H1 (cell line): ENCODE results near the gene CACNA2D1. TPM values are rescaled to one million over a fixed set of nuclear protein-coding genes. Genes with fewer than 3 reads are reported as not detected.

Experiments used
- CTCF ChIA-PET: fragments of 300-600 bp; sonication (Branson Sonifier 250); formaldehyde crosslinking; loops from one replicate; lab custom pipeline; 2021; ENCODE audit not compliant: partially characterized antibody; lab: Charles Lee
- POLR2A ChIA-PET: fragments of 300-600 bp; sonication (Branson Sonifier 250); formaldehyde crosslinking; loops from one replicate; lab custom pipeline; 2021; ENCODE audit warnings: inconsistent platforms; ENCODE audit not compliant: partially characterized antibody; lab: Charles Lee
- DNase-seq, 2 experiments: peaks; one replicate each; pipeline versions ENCODE4 v3.0.0 to v3.0.0-alpha.2; 2010 to 2022; ENCODE audit warnings: low spot score in 2 of 2, low read depth in 1 of 2, mixed read lengths in 1 of 2
- FAIRE-seq: peaks from 2 replicates; lab custom pipeline; 2011; peaks lifted over from hg19 to GRCh38; lab: Jason Lieb, UNC
- H2AFZ ChIP-seq: 2 replicates; pipeline ENCODE4 v1.8.1; 2012; ENCODE audit warnings: low read length, inconsistent platforms
- H2AK5ac ChIP-seq: 2 replicates; pipeline ENCODE4 v1.6.1; 2013; ENCODE audit warnings: low read depth, low read length
- H2BK120ac ChIP-seq: replicated peaks from 2 replicates; pipeline ENCODE3; 2013; ENCODE audit warnings: low read depth, low read length, inconsistent platforms
- H2BK12ac ChIP-seq: 2 replicates; pipeline ENCODE4 v1.6.1; 2013; ENCODE audit warnings: low read depth, low read length
- H2BK15ac ChIP-seq: 2 replicates; pipeline ENCODE4 v1.6.1; 2013; ENCODE audit warnings: low read length
- H2BK20ac ChIP-seq: 2 replicates; pipeline ENCODE4 v1.6.1; 2013; ENCODE audit warnings: low read length
- H2BK5ac ChIP-seq: 2 replicates; pipeline ENCODE4 v1.6.1; 2013; ENCODE audit warnings: low read depth, low read length
- H3K14ac ChIP-seq: 2 replicates; pipeline ENCODE4 v1.6.1; 2013; ENCODE audit warnings: inconsistent platforms; ENCODE audit not compliant: insufficient read length
- H3K18ac ChIP-seq: 2 replicates; pipeline ENCODE4 v1.6.1; 2013; ENCODE audit warnings: low read length; ENCODE audit errors: extremely low read depth
- H3K23ac ChIP-seq: 2 replicates; pipeline ENCODE4 v1.6.1; 2013; ENCODE audit warnings: inconsistent platforms; ENCODE audit not compliant: insufficient read length
- H3K23me2 ChIP-seq: 2 replicates; pipeline ENCODE4 v1.6.1; 2013; ENCODE audit warnings: low read depth, low read length
- H3K27ac ChIP-seq: 2 replicates; pipeline ENCODE4 v1.6.1; 2011; ENCODE audit warnings: low read depth, low read length, inconsistent platforms
- H3K27me3 ChIP-seq, 4 experiments: replicated peaks in 1 of 4; 1 replicate in 1 of 4; 2 replicates in 3 of 4; pipeline versions ENCODE4 v1.6.1 to v1.8.1; 2011 to 2013; ENCODE audit warnings: low read length in 3 of 4, mild to moderate bottlenecking in 3 of 4, inconsistent platforms in 2 of 4, mixed read lengths in 2 of 4, moderate library complexity in 1 of 4; ENCODE audit not compliant: control insufficient read depth in 3 of 4, insufficient read depth in 3 of 4; ENCODE audit errors: extremely low read depth in 1 of 4
- H3K36me3 ChIP-seq, 4 experiments: 2 replicates each; pipeline versions ENCODE4 v1.6.1 to v1.8.1; 2011 to 2013; ENCODE audit warnings: mild to moderate bottlenecking in 4 of 4, low read length in 3 of 4, moderate library complexity in 2 of 4, control low read depth in 1 of 4, inconsistent platforms in 1 of 4; ENCODE audit not compliant: insufficient read depth in 4 of 4, control insufficient read depth in 2 of 4
- H3K4ac ChIP-seq: replicated peaks from 2 replicates; pipeline ENCODE3; 2013; ENCODE audit warnings: low read length, low read depth, mixed read lengths, inconsistent platforms; ENCODE audit not compliant: insufficient read length
- H3K4me1 ChIP-seq, 4 experiments: replicated peaks in 1 of 4; 1 replicate in 1 of 4; 2 replicates in 3 of 4; pipeline versions ENCODE4 v1.6.1 to v1.8.1; 2011 to 2013; ENCODE audit warnings: low read length in 3 of 4, inconsistent platforms in 2 of 4, mixed read lengths in 1 of 4; ENCODE audit not compliant: insufficient read depth in 4 of 4, control insufficient read depth in 3 of 4
- H3K4me2 ChIP-seq, 2 experiments: 2 replicates each; pipeline versions ENCODE4 v1.6.1 to v1.8.1; 2011 to 2013; ENCODE audit warnings: low read depth in 2 of 2, low read length in 2 of 2, control low read depth in 1 of 2, inconsistent platforms in 1 of 2, mild to moderate bottlenecking in 1 of 2; ENCODE audit not compliant: insufficient read depth in 1 of 2
- H3K4me3 ChIP-seq, 4 experiments: fragments of 200-600, 300-600 bp in 1 of 4; sonication (generic), shearing (Covaris generic), sonication (Bioruptor Twin) in 1 of 4; 2 replicates each; pipeline versions ENCODE4 v1.5.1 to v1.8.1; 2011 to 2016; ENCODE audit warnings: low read length in 4 of 4, low read depth in 3 of 4, control low read depth in 2 of 4, inconsistent platforms in 2 of 4, mild to moderate bottlenecking in 2 of 4, mixed read lengths in 1 of 4, moderate library complexity in 1 of 4; ENCODE audit not compliant: insufficient read depth in 2 of 4; ENCODE audit errors: extremely low read depth in 1 of 4
- H3K56ac ChIP-seq: replicated peaks from 2 replicates; pipeline ENCODE3; 2013; ENCODE audit warnings: low read depth, mild to moderate bottlenecking, mixed read lengths, low read length, inconsistent platforms; ENCODE audit not compliant: insufficient read length
- H3K79me1 ChIP-seq: 2 replicates; pipeline ENCODE4 v1.6.1; 2013; ENCODE audit warnings: low read depth, low read length, control low read depth
- H3K79me2 ChIP-seq, 2 experiments: 2 replicates each; pipeline versions ENCODE4 v1.6.1 to v1.8.1; 2012 to 2013; ENCODE audit warnings: low read length in 2 of 2, mild to moderate bottlenecking in 2 of 2, inconsistent platforms in 1 of 2; ENCODE audit not compliant: insufficient read depth in 2 of 2, control insufficient read depth in 1 of 2
- H3K9ac ChIP-seq, 4 experiments: replicated peaks in 1 of 4; 1 replicate in 1 of 4; 2 replicates in 3 of 4; pipeline versions ENCODE4 v1.6.1 to v1.8.1; 2011 to 2013; ENCODE audit warnings: low read depth in 3 of 4, low read length in 3 of 4, control low read depth in 2 of 4, mild to moderate bottlenecking in 2 of 4, moderate library complexity in 2 of 4, inconsistent platforms in 1 of 4; ENCODE audit errors: extremely low read depth in 1 of 4
- H3K9me3 ChIP-seq, 2 experiments: 2 replicates each; pipeline versions ENCODE4 v1.6.1 to v1.8.1; 2012 to 2013; ENCODE audit warnings: mild to moderate bottlenecking in 2 of 2, moderate library complexity in 2 of 2, control low read depth in 1 of 2, inconsistent platforms in 1 of 2, low read depth in 1 of 2, low read length in 1 of 2, mixed read lengths in 1 of 2; ENCODE audit not compliant: insufficient read depth in 2 of 2
- H4K20me1 ChIP-seq, 2 experiments: replicated peaks in 1 of 2; 2 replicates each; pipeline versions ENCODE3 to v1.8.1; 2011 to 2013; ENCODE audit warnings: inconsistent platforms in 2 of 2, low read length in 2 of 2, mild to moderate bottlenecking in 1 of 2; ENCODE audit not compliant: insufficient read depth in 2 of 2, control insufficient read depth in 1 of 2
- H4K5ac ChIP-seq: 2 replicates; pipeline ENCODE4 v1.6.1; 2013; ENCODE audit warnings: low read length, low read depth, mixed read lengths, inconsistent platforms; ENCODE audit not compliant: insufficient read length
- H4K8ac ChIP-seq: 2 replicates; pipeline ENCODE4 v1.8.0; 2013; ENCODE audit warnings: mild to moderate bottlenecking, moderate library complexity, low read length, inconsistent platforms; ENCODE audit not compliant: insufficient read depth; ENCODE audit errors: extremely low read depth
- H4K91ac ChIP-seq: replicated peaks from 2 replicates; pipeline ENCODE3; 2013; ENCODE audit warnings: low read length, mixed read lengths, inconsistent platforms; ENCODE audit not compliant: insufficient read length
- CBX5 ChIP-seq: fragments of 300-800, 300-1000 bp; sonication (generic); IDR thresholded peaks from 2 replicates; pipeline ENCODE4 v1.7.1; 2016; ENCODE audit warnings: antibody characterized with exemption, low read length, low read depth
- HDAC2 ChIP-seq, 2 experiments: fragments of 300-600 bp in 1 of 2; sonication (generic) in 1 of 2; IDR thresholded peaks; 2 replicates each; pipeline ENCODE4 v1.6.1; 2011 to 2012; ENCODE audit warnings: low read depth in 2 of 2, low read length in 2 of 2, mild to moderate bottlenecking in 2 of 2, moderate library complexity in 2 of 2, borderline replicate concordance in 1 of 2, inconsistent platforms in 1 of 2
- HDAC6 ChIP-seq: IDR thresholded peaks from one replicate; pipeline ENCODE4 v1.7.1; 2012; ENCODE audit warnings: low read depth, mild to moderate bottlenecking, inconsistent platforms, low read length, moderate library complexity
- KDM1A ChIP-seq: fragments of 200-600, 300-600 bp; sonication (generic); IDR thresholded peaks from 2 replicates; pipeline ENCODE4 v1.7.1; 2016; ENCODE audit warnings: mild to moderate bottlenecking, low read length, borderline replicate concordance
- MAX ChIP-seq: IDR thresholded peaks from 2 replicates; pipeline ENCODE4 v1.6.1; 2012; ENCODE audit warnings: inconsistent platforms
- RFX5 ChIP-seq: IDR thresholded peaks from 2 replicates; pipeline ENCODE4 v1.6.1; 2011; ENCODE audit warnings: low read depth, low read length, improper control_type of control experiment, borderline replicate concordance
- RNF2 ChIP-seq: fragments of 200-900, 300-1000 bp; sonication (generic); IDR thresholded peaks from 2 replicates; pipeline ENCODE4 v1.7.1; 2016; ENCODE audit warnings: borderline replicate concordance, low read depth, mild to moderate bottlenecking, antibody characterized with exemption, low read length; ENCODE audit not compliant: poor library complexity, severe bottlenecking; ENCODE audit errors: missing control alignments
- SP2 ChIP-seq: IDR thresholded peaks from 2 replicates; pipeline ENCODE4 v1.6.1; 2012; ENCODE audit warnings: mild to moderate bottlenecking, low read length, inconsistent platforms
- TAF1 ChIP-seq: IDR thresholded peaks from 2 replicates; pipeline ENCODE4 v1.6.1; 2011; ENCODE audit warnings: mild to moderate bottlenecking, low read depth, low read length
- TBP ChIP-seq: IDR thresholded peaks from 2 replicates; pipeline ENCODE4 v1.6.1; 2011; ENCODE audit warnings: low read depth, low read length, improper control_type of control experiment
- TCF12 ChIP-seq: IDR thresholded peaks from 2 replicates; pipeline ENCODE4 v1.6.1; 2011; ENCODE audit warnings: low read depth, mild to moderate bottlenecking, low read length
- ZNF274 ChIP-seq: IDR thresholded peaks from 2 replicates; pipeline ENCODE4 v1.7.0; 2012; ENCODE audit warnings: low read length, borderline replicate concordance; ENCODE audit errors: extremely low read depth
- WGBS, 2 experiments: shearing (Covaris generic) in 1 of 2; methylation state at CpG; one replicate each; pipeline versions ENCODE4 v1.1.6 to v1.1.7; 2013 to 2015; ENCODE audit warnings: low lambda C conversion rate in 2 of 2, mixed read lengths in 2 of 2, inconsistent platforms in 1 of 2, low coverage in 1 of 2, missing lambda C conversion rate in 1 of 2; ENCODE audit not compliant: insufficient replicate concordance in 2 of 2, insufficient coverage in 1 of 2, insufficient read length in 1 of 2; ENCODE audit errors: extremely low coverage in 1 of 2, missing lambda C conversion rate in 1 of 2; 5-methylcytosine and 5-hydroxymethylcytosine counted together
- polyA plus RNA-seq, 7 experiments: library from polyadenylated mRNA; depleted of rRNA in 3 of 7; stranded (reverse) in 5 of 7; unstranded in 2 of 7; fragments of >200 nt in 5 of 7; fragments of 200-250 nt in 2 of 7; gene quantifications; 1 replicate in 5 of 7; 2 replicates in 1 of 7; 4 replicates in 1 of 7; pipeline versions ENCODE4 v1.2.1 to v1.2.3, GENCODE V29; 2011 to 2013; ENCODE audit warnings: missing spikeins in 2 of 7, mixed read lengths in 2 of 7
- total RNA-seq: library from RNA; stranded (reverse); fragmentation: NEBNext Ultra II Directional; extraction: Animal tissue kit (Norgen Biotek cat#: 25700); gene quantifications from 2 replicates; pipeline ENCODE4 v1.2.1, GENCODE V29; 2021

Gene CACNA2D1
- total and polyA plus RNA-seq, 2 of the 8 experiments (the other 6 are each of a cell fraction or from before 2014, with no cell fraction given), result 4.3 to 27.3 TPM

DNA sequence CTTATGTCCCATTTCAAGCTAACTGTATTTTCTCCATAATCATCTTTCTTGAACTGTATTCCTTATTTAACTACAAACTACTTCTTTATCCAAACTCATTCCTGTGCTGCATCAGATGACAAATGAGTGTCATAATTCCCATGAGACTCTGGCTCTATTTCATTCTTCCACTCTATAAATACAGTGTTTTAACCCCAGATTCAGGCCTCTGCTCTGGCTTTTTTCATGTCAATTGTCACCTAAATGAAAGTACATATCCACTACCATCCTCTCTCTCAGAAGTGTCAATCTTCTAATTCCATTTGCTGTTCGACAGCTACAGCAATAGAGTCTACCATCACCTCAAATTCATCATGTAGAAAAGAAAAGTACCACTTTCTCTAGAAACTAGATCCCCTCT is 172.7 kb downstream of the CACNA2D1 start:
- H3K27me3 ChIP-seq, result peaks cover 0 to 1% (median 0%) of the 10 kb centered on the region in 4 experiments; a peak in 1 of 7 replicates
- no peak overlapping the region for H3K23ac ChIP-seq
- no peak overlapping the region for H4K91ac ChIP-seq
- H3K56ac ChIP-seq, result no peak overlapping the region
- H2BK20ac ChIP-seq, result no peak overlapping the region
- no peak overlapping the region for H4K5ac ChIP-seq
- H3K18ac ChIP-seq, result no peak overlapping the region
- H3K4ac ChIP-seq, result no peak overlapping the region
- no peak overlapping the region for H2BK120ac ChIP-seq
- no peak for FAIRE-seq
- H2BK5ac ChIP-seq, result no peak overlapping the region
- H3K14ac ChIP-seq, result no peak overlapping the region
- no peaks in the 10 kb centered on the region for H4K20me1 ChIP-seq
- H3K4me2 ChIP-seq, result no peak overlapping the region
- H3K4me3 ChIP-seq, result no peak overlapping the region
- H2AFZ ChIP-seq, result no peak overlapping the region
- no peaks in the 10 kb centered on the region for H3K4me1 ChIP-seq
- TF ChIP-seq CBX5 (no peak), TAF1 (no peak), RNF2 (no peak), RFX5 (no peak), HDAC2 (IDR thresholded peaks at IDR 0.05; ENCODE audit: borderline replicate concordance in 1 of 2, low read depth in 2 of 2, low read length in 2 of 2) (no peak), HDAC6 (no peak), TCF12 (no peak), KDM1A (no peak), MAX (no peak), ZNF274 (no peak), TBP (no peak), SP2 (no peak)
- H3K9me3 ChIP-seq, result no peaks in the 10 kb centered on the region
- no peak overlapping the region for H2BK12ac ChIP-seq
- no peak overlapping the region for H3K27ac ChIP-seq
- 89% methylated on average over 1 of the region's 1 CpG; no CpG with 5 or more reads in 1 of the 2 experiments for WGBS, 2 experiments
- ChIA-PET CTCF (no interaction called here), POLR2A (no interaction called here)
- no peaks in the 10 kb centered on the region for H3K79me2 ChIP-seq
- no peaks in the 10 kb centered on the region for H3K23me2 ChIP-seq
- H2AK5ac ChIP-seq, result no peak overlapping the region
- H3K9ac ChIP-seq, result no peak overlapping the region
- no peaks in the 10 kb centered on the region for H3K36me3 ChIP-seq
- H2BK15ac ChIP-seq, result no peak overlapping the region
- no peak overlapping the region for H4K8ac ChIP-seq
- DNase-seq, result no peak
- H3K79me1 ChIP-seq, result no peaks in the 10 kb centered on the region
